Measurements from ENCODE around the gene RNF26. TPM values are rescaled to one million over a fixed set of nuclear protein-coding genes. Genes with fewer than 3 reads are reported as not detected.

The RNF26 gene
- total RNA-seq, 2 donors from 2014 or later = 22.9 to 46.6 TPM

- Histone ChIP-seq H3K9ac (ENCODE audit: low read depth in 2 of 2, low read length in 2 of 2) (peak overlapping the region; percentile 12 to 19), H3K27me3 (no peaks in the 10 kb centered on the region), H3K36me3 (no peaks in the 10 kb centered on the region), H3K4me3 (peak overlapping the region; percentile 40), H3K9me3 (no peaks in the 10 kb centered on the region), H3K4me1 (peaks cover 17% of the 10 kb centered on the region), H3K27ac (no peak overlapping the region)
- intact Hi-C loops (cut with DNase I) = no loop called here
- no peak for TF ChIP-seq CTCF (IDR thresholded peaks at IDR 0.05)
- DNase-seq = no peak
Measured at GRCh38 chr11:119363081-119363850, 28.9 kb downstream of the RNF26 start.

- peaks cover 17% of the 10 kb centered on the region for H3K4me1 ChIP-seq
- TF ChIP-seq CTCF (IDR thresholded peaks at IDR 0.05) = no peak
- intact Hi-C loops (cut with DNase I) = no loop called here
Measured at GRCh38 chr11:119363851-119364590, 29.7 kb downstream of the RNF26 start.

GRCh38 chr11:119365071-119365591 lies 30.8 kb downstream of the RNF26 start:
- no peak for TF ChIP-seq CTCF (IDR thresholded peaks at IDR 0.05)
- no peak for DNase-seq
- Histone ChIP-seq H3K9ac (ENCODE audit: low read depth in 2 of 2, low read length in 2 of 2) (peak overlapping the region; percentile 31 to 40), H3K36me3 (no peaks in the 10 kb centered on the region), H3K27ac (peak overlapping the region; percentile 70), H3K4me3 (no peak overlapping the region), H3K9me3 (no peaks in the 10 kb centered on the region), H3K4me1 (peaks cover 21% of the 10 kb centered on the region), H3K27me3 (no peaks in the 10 kb centered on the region)
- intact Hi-C loops (cut with DNase I) = no loop called here

More at GRCh38 chr11:119363851-119364590, 29.7 kb downstream of the RNF26 start:
- DNase-seq = peak; percentile 70
- Histone ChIP-seq H3K4me3 (peak overlapping the region; percentile 40), H3K27me3 (no peaks in the 10 kb centered on the region), H3K36me3 (no peaks in the 10 kb centered on the region), H3K9ac (ENCODE audit: low read depth in 2 of 2, low read length in 2 of 2) (peak overlapping the region; percentile 12 to 19), H3K27ac (no peak overlapping the region), H3K9me3 (no peaks in the 10 kb centered on the region)

GRCh38 chr11:119366690-119367620 lies 32.6 kb downstream of the RNF26 start:
- H3K27me3 ChIP-seq = no peaks in the 10 kb centered on the region
- intact Hi-C loops (cut with DNase I) = no loop called here
- H3K9ac ChIP-seq (ENCODE audit: low read depth in 2 of 2, low read length in 2 of 2) = peak overlapping the region in 1 of 2 donors; percentile 73
- H3K9me3 ChIP-seq = no peaks in the 10 kb centered on the region
- H3K36me3 ChIP-seq = no peaks in the 10 kb centered on the region
- TF ChIP-seq CTCF (IDR thresholded peaks at IDR 0.05) = no peak
- DNase-seq = no peak
- no peak overlapping the region for H3K4me3 ChIP-seq
- peak overlapping the region; percentile 70 for H3K27ac ChIP-seq
- H3K4me1 ChIP-seq = peaks cover 29% of the 10 kb centered on the region

GRCh38 chr11:119367661-119368120 lies 33.4 kb downstream of the RNF26 start:
- Histone ChIP-seq H3K27me3 (no peaks in the 10 kb centered on the region), H3K36me3 (no peaks in the 10 kb centered on the region), H3K27ac (peak overlapping the region; percentile 70), H3K9me3 (no peaks in the 10 kb centered on the region), H3K4me3 (no peak overlapping the region), H3K4me1 (peaks cover 29% of the 10 kb centered on the region), H3K9ac (ENCODE audit: low read depth in 2 of 2, low read length in 2 of 2) (peak overlapping the region; percentile 48 to 73)
- DNase-seq = peak; percentile 49
- intact Hi-C loops (cut with DNase I) = no loop called here
- no peak for TF ChIP-seq CTCF (IDR thresholded peaks at IDR 0.05)
